Measurements from ENCODE around the gene PLA2R1.

DNA sequence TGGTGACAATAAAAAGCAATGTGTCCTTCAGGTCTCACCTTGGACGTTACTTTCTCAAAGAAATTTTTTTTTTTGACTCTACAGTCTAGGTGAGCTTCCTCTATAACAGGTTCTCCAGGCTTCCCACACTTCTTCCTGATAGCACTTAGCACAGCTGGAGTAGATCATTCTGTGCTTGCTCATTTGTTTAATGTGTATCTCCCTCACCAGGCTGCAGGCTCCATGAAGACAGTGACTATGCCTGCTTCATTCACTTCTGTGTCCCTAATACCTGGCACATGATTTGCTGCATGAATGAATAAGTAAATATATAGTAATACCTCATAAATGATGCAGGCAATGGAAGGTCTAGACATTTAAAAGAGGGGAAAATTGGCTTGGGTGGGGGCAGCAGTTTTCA is 154.5 kb downstream of the PLA2R1 start:
- TF ChIP-seq CTCF (IDR thresholded peaks at IDR 0.05; ENCODE audit: low read depth, low read length, poor library complexity, severe bottlenecking): no peak
- no peak for TF ChIP-seq EZH2phosphoT487 (IDR thresholded peaks at IDR 0.05; ENCODE audit: borderline replicate concordance, low read length)
